ENCODE measurements around the gene ZER1. TPM values are rescaled to one million over a fixed set of nuclear protein-coding genes. Genes with fewer than 3 reads are reported as not detected.
"Not testable (repeated sequence)": the region's sequence is repeated elsewhere in the genome, so short reads cannot be mapped to it uniquely, and the experiment has no call there.

The ZER1 gene
- total RNA-seq, 1 donor from 2014 or later, result 14.7 TPM

- Histone ChIP-seq H3K79me2 (ENCODE audit: low read depth) (no peaks in the 10 kb centered on the region), H3K4me2 (no peak overlapping the region), H2AFZ (replicated peaks) (no peak overlapping the region), H3K27ac (no peak overlapping the region), H4K20me1 (ENCODE audit: low read depth) (no peaks in the 10 kb centered on the region), H3K4me1 (no peaks in the 10 kb centered on the region), H3K9me3 (ENCODE audit: low read depth) (no peaks in the 10 kb centered on the region), H3K36me3 (no peaks in the 10 kb centered on the region), H3K4me3 (no peak overlapping the region), H3F3A (ENCODE audit: low read depth) (no peaks in the 10 kb centered on the region), H3K9ac (no peak overlapping the region), H3K27me3 (no peaks in the 10 kb centered on the region)
- TF ChIP-seq, protein P1, sequence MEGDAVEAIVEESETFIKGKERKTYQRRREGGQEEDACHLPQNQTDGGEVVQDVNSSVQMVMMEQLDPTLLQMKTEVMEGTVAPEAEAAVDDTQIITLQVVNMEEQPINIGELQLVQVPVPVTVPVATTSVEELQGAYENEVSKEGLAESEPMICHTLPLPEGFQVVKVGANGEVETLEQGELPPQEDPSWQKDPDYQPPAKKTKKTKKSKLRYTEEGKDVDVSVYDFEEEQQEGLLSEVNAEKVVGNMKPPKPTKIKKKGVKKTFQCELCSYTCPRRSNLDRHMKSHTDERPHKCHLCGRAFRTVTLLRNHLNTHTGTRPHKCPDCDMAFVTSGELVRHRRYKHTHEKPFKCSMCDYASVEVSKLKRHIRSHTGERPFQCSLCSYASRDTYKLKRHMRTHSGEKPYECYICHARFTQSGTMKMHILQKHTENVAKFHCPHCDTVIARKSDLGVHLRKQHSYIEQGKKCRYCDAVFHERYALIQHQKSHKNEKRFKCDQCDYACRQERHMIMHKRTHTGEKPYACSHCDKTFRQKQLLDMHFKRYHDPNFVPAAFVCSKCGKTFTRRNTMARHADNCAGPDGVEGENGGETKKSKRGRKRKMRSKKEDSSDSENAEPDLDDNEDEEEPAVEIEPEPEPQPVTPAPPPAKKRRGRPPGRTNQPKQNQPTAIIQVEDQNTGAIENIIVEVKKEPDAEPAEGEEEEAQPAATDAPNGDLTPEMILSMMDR (IDR thresholded peaks at IDR 0.05), result no peak
- TF ChIP-seq EZH2phosphoT487 (IDR thresholded peaks at IDR 0.05), result no peak
- TF ChIP-seq EZH2 (IDR thresholded peaks at IDR 0.05), result no peak
- no peak for DNase-seq (ENCODE audit: low spot score)
- Mint-ChIP-seq H3K27ac (no peak overlapping the region), H3K4me1 (no peaks in the 10 kb centered on the region), H3K4me3 (no peak overlapping the region), H3K36me3 (peaks cover 21% of the 10 kb centered on the region), H3K9me3 (no peaks in the 10 kb centered on the region), H3K27me3 (ENCODE audit: insufficient read depth, low read depth) (peaks cover 2% of the 10 kb centered on the region)
Measured at GRCh38 chr9:128800061-128800460, 28.3 kb upstream of the ZER1 start.

GRCh38 chr9:128798896-128799295, 27.2 kb upstream of the ZER1 start:
- TF ChIP-seq EZH2phosphoT487 (IDR thresholded peaks at IDR 0.05) (no peak), EZH2 (IDR thresholded peaks at IDR 0.05) (no peak)
- TF ChIP-seq, protein P1 (IDR thresholded peaks at IDR 0.05), result no peak
- Mint-ChIP-seq H3K36me3 (peaks cover 22% of the 10 kb centered on the region), H3K4me3 (no peak overlapping the region), H3K27ac (no peak overlapping the region), H3K4me1 (no peaks in the 10 kb centered on the region), H3K27me3 (ENCODE audit: insufficient read depth, low read depth) (peaks cover 2% of the 10 kb centered on the region), H3K9me3 (no peaks in the 10 kb centered on the region)
- Histone ChIP-seq H3K27ac (no peak overlapping the region), H2AFZ (replicated peaks) (no peak overlapping the region), H4K20me1 (ENCODE audit: low read depth) (no peaks in the 10 kb centered on the region), H3K79me2 (ENCODE audit: low read depth) (no peaks in the 10 kb centered on the region), H3K4me2 (no peak overlapping the region), H3K27me3 (no peaks in the 10 kb centered on the region), H3F3A (ENCODE audit: low read depth) (no peaks in the 10 kb centered on the region), H3K9me3 (ENCODE audit: low read depth) (no peaks in the 10 kb centered on the region), H3K36me3 (no peaks in the 10 kb centered on the region), H3K4me3 (no peak overlapping the region), H3K9ac (no peak overlapping the region), H3K4me1 (no peaks in the 10 kb centered on the region)
- no peak for DNase-seq (ENCODE audit: low spot score)

DNA sequence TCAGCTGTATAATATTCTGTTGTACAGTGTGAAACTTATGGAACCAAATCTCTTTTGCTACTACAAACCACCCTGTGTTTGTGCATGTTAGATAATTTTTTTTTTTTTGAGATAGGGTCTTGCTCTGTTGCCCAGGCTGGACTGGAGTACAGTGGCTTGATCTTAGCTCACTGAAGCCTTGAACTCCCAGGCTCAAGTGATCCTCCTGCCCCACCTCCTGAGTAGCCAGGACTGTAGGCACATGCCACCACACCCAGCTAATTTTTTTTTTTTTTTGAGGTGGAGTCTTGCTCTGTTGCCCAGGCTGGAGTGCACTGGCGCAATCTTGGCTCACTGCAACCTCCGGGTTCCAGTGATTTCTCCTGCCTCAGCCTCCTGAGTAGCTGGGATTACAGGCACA, 23.2 kb upstream of the ZER1 start:
- not testable (repeated sequence) for H3K27me3 ChIP-seq; H3K9ac ChIP-seq; H3K27ac ChIP-seq; H3K27me3 Mint-ChIP-seq (ENCODE audit: insufficient read depth, low read depth); H3K79me2 ChIP-seq (ENCODE audit: low read depth); H3K4me1 ChIP-seq; DNase-seq (ENCODE audit: low spot score); H3K9me3 Mint-ChIP-seq; H3K4me3 ChIP-seq; H3K4me2 ChIP-seq; H3K4me1 Mint-ChIP-seq; H3F3A ChIP-seq (ENCODE audit: low read depth); H4K20me1 ChIP-seq (ENCODE audit: low read depth); H3K27ac Mint-ChIP-seq; H3K36me3 ChIP-seq; H2AFZ ChIP-seq (replicated peaks); H3K36me3 Mint-ChIP-seq; H3K4me3 Mint-ChIP-seq; H3K9me3 ChIP-seq (ENCODE audit: low read depth)

- Histone ChIP-seq H3K4me3 (no peak overlapping the region), H3K27me3 (no peaks in the 10 kb centered on the region), H4K20me1 (ENCODE audit: low read depth) (no peaks in the 10 kb centered on the region), H3K9me3 (ENCODE audit: low read depth) (no peaks in the 10 kb centered on the region), H3K79me2 (ENCODE audit: low read depth) (peaks cover 3% of the 10 kb centered on the region), H2AFZ (replicated peaks) (no peak overlapping the region), H3F3A (ENCODE audit: low read depth) (peaks cover under 1% of the 10 kb centered on the region), H3K9ac (no peak overlapping the region), H3K4me2 (no peak overlapping the region), H3K36me3 (no peaks in the 10 kb centered on the region), H3K4me1 (peaks cover 2% of the 10 kb centered on the region), H3K27ac (no peak overlapping the region)
- no peak for TF ChIP-seq EZH2phosphoT487 (IDR thresholded peaks at IDR 0.05)
- TF ChIP-seq, protein P1 (IDR thresholded peaks at IDR 0.05), result no peak
- no peak for TF ChIP-seq EZH2 (IDR thresholded peaks at IDR 0.05)
- DNase-seq (ENCODE audit: low spot score), result no peak
- peaks cover 6% of the 10 kb centered on the region for H3K4me1 Mint-ChIP-seq
- no peaks in the 10 kb centered on the region for H3K9me3 Mint-ChIP-seq
- no peak overlapping the region for H3K27ac Mint-ChIP-seq
- no peak overlapping the region for H3K4me3 Mint-ChIP-seq
- peaks cover 2% of the 10 kb centered on the region for H3K27me3 Mint-ChIP-seq (ENCODE audit: insufficient read depth, low read depth)
- peaks cover 6% of the 10 kb centered on the region for H3K36me3 Mint-ChIP-seq
Measured at GRCh38 chr9:128792978-128793686, 21.4 kb upstream of the ZER1 start.

Measured in neural progenitor cell (in vitro differentiated cells).